Measurements from ENCODE around the gene LRRC51. TPM values are rescaled to one million over a fixed set of nuclear protein-coding genes. Genes with fewer than 3 reads are reported as not detected.

Gene LRRC51
- total RNA-seq, 2 donors from 2014 or later = 6.1 to 24.0 TPM

DNA sequence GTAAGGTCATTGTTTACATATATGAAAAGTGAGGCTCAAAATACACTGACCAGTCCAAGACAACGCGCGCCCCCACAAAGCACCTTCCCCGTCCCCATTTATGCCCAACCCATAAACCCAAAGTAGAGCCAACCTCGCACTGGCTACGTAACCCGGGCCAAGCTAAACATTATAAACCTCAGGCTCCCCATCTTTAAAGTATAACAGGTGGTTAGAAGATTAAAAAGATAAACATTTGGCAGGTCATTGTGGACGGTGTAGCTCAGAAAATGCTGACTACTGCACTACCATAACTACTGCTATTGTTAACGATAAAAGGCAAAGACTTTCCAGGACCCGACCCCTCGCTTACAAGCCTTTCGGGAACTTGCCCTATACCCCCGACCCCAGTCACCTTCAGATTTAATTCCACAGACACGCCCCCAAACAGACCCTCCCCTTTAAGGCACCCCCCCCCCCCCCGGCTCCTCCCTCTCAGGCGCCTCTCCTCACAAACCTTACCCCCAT lies 778 bp upstream of the LRRC51 start:
- ATAC-seq (ENCODE audit: insufficient number of reproducible peaks, low FRiP score, low read depth) (no peak), DNase-seq (ENCODE audit: low spot score) (no peak)
- Histone ChIP-seq H3K9me3 (no peaks in the 10 kb centered on the region), H3K27me3 (replicated peaks; ENCODE audit: insufficient read depth) (no peaks in the 10 kb centered on the region), H3K4me3 (peak overlapping the region; percentile 84), H3K27ac (peak overlapping the region; percentile 87 to 92), H3K4me1 (ENCODE audit: control insufficient read depth in 1 of 2, low read depth in 2 of 2) (peaks cover 17 to 27% of the 10 kb centered on the region in 2 donors), H3K36me3 (no peaks in the 10 kb centered on the region)
- TF ChIP-seq, protein P1, sequence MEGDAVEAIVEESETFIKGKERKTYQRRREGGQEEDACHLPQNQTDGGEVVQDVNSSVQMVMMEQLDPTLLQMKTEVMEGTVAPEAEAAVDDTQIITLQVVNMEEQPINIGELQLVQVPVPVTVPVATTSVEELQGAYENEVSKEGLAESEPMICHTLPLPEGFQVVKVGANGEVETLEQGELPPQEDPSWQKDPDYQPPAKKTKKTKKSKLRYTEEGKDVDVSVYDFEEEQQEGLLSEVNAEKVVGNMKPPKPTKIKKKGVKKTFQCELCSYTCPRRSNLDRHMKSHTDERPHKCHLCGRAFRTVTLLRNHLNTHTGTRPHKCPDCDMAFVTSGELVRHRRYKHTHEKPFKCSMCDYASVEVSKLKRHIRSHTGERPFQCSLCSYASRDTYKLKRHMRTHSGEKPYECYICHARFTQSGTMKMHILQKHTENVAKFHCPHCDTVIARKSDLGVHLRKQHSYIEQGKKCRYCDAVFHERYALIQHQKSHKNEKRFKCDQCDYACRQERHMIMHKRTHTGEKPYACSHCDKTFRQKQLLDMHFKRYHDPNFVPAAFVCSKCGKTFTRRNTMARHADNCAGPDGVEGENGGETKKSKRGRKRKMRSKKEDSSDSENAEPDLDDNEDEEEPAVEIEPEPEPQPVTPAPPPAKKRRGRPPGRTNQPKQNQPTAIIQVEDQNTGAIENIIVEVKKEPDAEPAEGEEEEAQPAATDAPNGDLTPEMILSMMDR (IDR thresholded peaks at IDR 0.05) = no peak

DNA sequence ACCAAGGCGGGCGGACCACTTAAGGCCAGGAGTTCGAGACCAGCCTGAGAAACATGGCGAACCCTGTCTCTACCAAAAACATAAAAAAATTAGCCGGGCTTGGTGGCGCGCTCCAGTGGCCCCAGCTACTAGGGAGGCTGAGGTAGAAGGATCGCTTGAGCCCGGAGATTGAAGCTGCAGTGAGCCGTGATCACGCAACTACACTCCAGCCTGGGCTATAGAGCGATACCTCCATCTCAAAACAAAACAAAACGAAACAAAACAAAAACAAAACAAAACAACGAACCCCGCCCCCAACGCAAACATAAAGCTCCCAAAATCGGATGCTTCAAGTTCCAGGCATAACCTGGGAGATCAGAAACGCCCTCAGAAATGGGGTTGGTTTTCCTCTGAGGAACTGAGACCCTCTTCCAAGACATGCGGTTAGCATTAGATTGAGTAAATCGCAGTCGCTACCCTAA lies 564 bp downstream of the LRRC51 start:
- Histone ChIP-seq H3K27me3 (replicated peaks; ENCODE audit: insufficient read depth) (no peaks in the 10 kb centered on the region), H3K9me3 (no peaks in the 10 kb centered on the region), H3K4me1 (ENCODE audit: control insufficient read depth in 1 of 2, low read depth in 2 of 2) (peaks cover 17 to 27% of the 10 kb centered on the region in 2 donors), H3K27ac (peak overlapping the region; percentile 77 to 92), H3K36me3 (no peaks in the 10 kb centered on the region), H3K4me3 (peak overlapping the region; percentile 84)
- ATAC-seq (ENCODE audit: insufficient number of reproducible peaks, low FRiP score, low read depth) = no peak
- TF ChIP-seq, protein P1 (IDR thresholded peaks at IDR 0.05) = no peak
- DNase-seq (ENCODE audit: low spot score) = no peak

DNA sequence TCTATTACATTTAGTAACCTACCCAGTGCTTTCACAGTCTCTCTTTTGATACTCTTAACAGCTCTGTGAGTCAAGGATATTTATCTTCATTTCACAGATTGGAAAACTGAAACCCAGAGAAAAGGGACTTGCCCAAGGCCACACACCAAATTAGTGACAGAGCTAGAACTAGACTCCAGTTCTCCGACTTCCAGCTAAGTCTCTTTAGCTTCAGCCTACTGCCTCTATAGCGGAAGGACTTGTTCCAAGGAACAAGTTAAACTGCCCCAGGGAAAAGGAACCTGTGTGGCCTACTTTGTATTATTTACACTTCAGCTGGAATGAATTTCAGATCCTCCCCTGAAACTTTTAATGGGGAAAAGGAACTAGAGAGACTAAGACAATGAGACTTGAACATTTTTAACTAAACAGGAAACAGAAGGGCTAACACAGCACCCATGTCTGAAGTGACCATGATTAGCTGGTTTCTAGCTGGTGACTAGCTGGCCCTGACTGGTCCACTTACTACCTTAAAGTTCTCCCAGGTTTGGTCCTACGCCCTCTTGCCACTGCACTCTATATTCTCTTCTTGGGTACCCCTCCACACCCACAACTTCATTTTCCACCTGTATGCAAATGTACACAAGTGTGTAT lies 1.3 kb downstream of the LRRC51 start:
- Histone ChIP-seq H3K27ac (peak overlapping the region in 1 of 2 donors; percentile 92), H3K9me3 (no peaks in the 10 kb centered on the region), H3K36me3 (no peaks in the 10 kb centered on the region), H3K4me3 (no peak overlapping the region), H3K27me3 (replicated peaks; ENCODE audit: insufficient read depth) (no peaks in the 10 kb centered on the region), H3K4me1 (ENCODE audit: control insufficient read depth in 1 of 2, low read depth in 2 of 2) (peaks cover 17 to 27% of the 10 kb centered on the region in 2 donors)
- TF ChIP-seq, protein P1 (IDR thresholded peaks at IDR 0.05) = no peak
- DNase-seq (ENCODE audit: low spot score) (no peak), ATAC-seq (ENCODE audit: insufficient number of reproducible peaks, low FRiP score, low read depth) (no peak)

DNA sequence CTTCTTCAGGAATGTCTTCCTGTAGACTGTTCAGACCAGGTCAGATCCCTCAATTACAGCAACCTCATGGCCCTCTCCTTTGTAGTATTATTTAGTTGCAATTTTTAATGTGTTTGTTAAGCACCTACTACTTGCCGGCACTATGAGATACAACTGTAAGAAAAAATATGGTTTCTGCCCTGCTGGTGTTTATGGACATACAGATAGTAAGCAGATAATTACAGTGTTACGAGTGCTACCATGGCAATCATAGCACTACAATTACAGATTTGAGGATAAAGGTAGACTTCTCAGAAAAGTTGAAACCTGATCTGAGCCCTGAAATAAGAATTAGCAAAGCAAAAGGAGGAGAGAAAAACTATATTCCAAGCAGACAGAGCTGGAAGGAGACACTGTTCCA lies 2.8 kb downstream of the LRRC51 start:
- Histone ChIP-seq H3K27ac (no peak overlapping the region), H3K9me3 (no peaks in the 10 kb centered on the region), H3K4me1 (ENCODE audit: control insufficient read depth in 1 of 2, low read depth in 2 of 2) (peaks cover 17 to 23% of the 10 kb centered on the region in 2 donors), H3K4me3 (no peak overlapping the region), H3K36me3 (peaks cover 5% of the 10 kb centered on the region), H3K27me3 (replicated peaks; ENCODE audit: insufficient read depth) (no peaks in the 10 kb centered on the region)
- ATAC-seq (ENCODE audit: insufficient number of reproducible peaks, low FRiP score, low read depth) = no peak
- TF ChIP-seq, protein P1 (IDR thresholded peaks at IDR 0.05) = no peak
- DNase-seq (ENCODE audit: low spot score) = no peak

DNA sequence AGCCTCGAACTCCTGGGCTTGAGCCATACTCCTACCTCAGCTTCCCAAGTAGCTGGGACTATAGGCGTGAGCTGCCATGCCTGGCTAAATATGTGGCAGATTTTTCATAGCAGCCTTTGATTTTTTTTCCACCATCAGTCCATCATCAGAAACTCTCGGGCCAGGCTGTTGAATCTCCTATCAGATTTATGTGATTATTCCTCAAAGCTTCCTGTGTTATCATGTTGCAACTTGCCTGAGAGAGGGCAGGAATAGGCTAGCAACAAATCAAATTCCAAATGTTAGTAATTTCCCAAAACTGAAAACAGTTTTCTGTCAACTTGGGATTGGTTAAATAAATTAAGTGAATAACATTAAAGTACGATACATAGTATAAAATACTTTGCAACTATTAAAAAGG lies 3.4 kb downstream of the LRRC51 start:
- TF ChIP-seq, protein P1 (IDR thresholded peaks at IDR 0.05) = no peak
- H3K27ac ChIP-seq = no peak overlapping the region
- no peak overlapping the region for H3K4me3 ChIP-seq
- no peaks in the 10 kb centered on the region for H3K27me3 ChIP-seq (replicated peaks; ENCODE audit: insufficient read depth)
- peaks cover 12 to 16% of the 10 kb centered on the region in 2 donors for H3K4me1 ChIP-seq (ENCODE audit: control insufficient read depth in 1 of 2, low read depth in 2 of 2)
- DNase-seq (ENCODE audit: low spot score) (no peak), ATAC-seq (ENCODE audit: insufficient number of reproducible peaks, low FRiP score, low read depth) (no peak)
- H3K9me3 ChIP-seq = no peaks in the 10 kb centered on the region
- peaks cover 5% of the 10 kb centered on the region for H3K36me3 ChIP-seq
